Neural progenitor cell (in vitro differentiated cells): ENCODE data around the gene AEN. TPM values are rescaled to one million over a fixed set of nuclear protein-coding genes. Genes with fewer than 3 reads are reported as not detected.

Source experiments
- DNase-seq: peaks from one replicate; pipeline ENCODE4 v3.0.0-alpha.2; 2016; ENCODE audit warnings: low spot score
- H2AFZ ChIP-seq: fragments of 200-600 bp; sonication (generic); replicated peaks from 2 replicates; pipeline ENCODE4 v1.6.1; 2016; ENCODE audit warnings: antibody characterized with exemption
- H3F3A ChIP-seq: fragments of 200-600 bp; sonication (generic); 2 replicates; pipeline ENCODE4 v1.6.1; 2016; ENCODE audit warnings: antibody characterized with exemption, low read depth
- H3K27ac ChIP-seq: fragments of 200-600 bp; sonication (generic); 2 replicates; pipeline ENCODE4 v1.5.1; 2016; ENCODE audit warnings: mild to moderate bottlenecking
- H3K27me3 ChIP-seq: fragments of 200-600 bp; sonication (generic); 2 replicates; pipeline ENCODE4 v1.6.1; 2016; ENCODE audit warnings: mild to moderate bottlenecking, moderate library complexity
- H3K36me3 ChIP-seq: fragments of 200-600 bp; sonication (generic); 2 replicates; pipeline ENCODE4 v1.5.1; 2016
- H3K4me1 ChIP-seq: fragments of 200-600 bp; sonication (generic); 2 replicates; pipeline ENCODE4 v1.6.1; 2016; ENCODE audit warnings: mixed run types
- H3K4me2 ChIP-seq: fragments of 200-600 bp; sonication (generic); 2 replicates; pipeline ENCODE4 v1.6.1; 2016
- H3K4me3 ChIP-seq: fragments of 200-600 bp; sonication (generic); 2 replicates; pipeline ENCODE4 v1.5.1; 2016
- H3K79me2 ChIP-seq: fragments of 200-600 bp; sonication (generic); 2 replicates; pipeline ENCODE4 v1.6.1; 2016; ENCODE audit warnings: low read depth
- H3K9ac ChIP-seq: fragments of 200-600 bp; sonication (generic); 2 replicates; pipeline ENCODE4 v1.6.1; 2016
- H3K9me3 ChIP-seq: fragments of 200-600 bp; sonication (generic); 2 replicates; pipeline ENCODE4 v1.5.1; 2016; ENCODE audit warnings: low read depth
- H4K20me1 ChIP-seq: fragments of 200-600 bp; sonication (generic); 2 replicates; pipeline ENCODE4 v1.6.1; 2016; ENCODE audit warnings: low read depth
- H3K27ac Mint-ChIP-seq: 3 replicates; pipeline ENCODE4 v1.8.0; 2021; ENCODE audit warnings: mixed read lengths
- H3K27me3 Mint-ChIP-seq: 2 replicates; pipeline ENCODE4 v1.8.0; 2022; ENCODE audit warnings: low read depth, mild to moderate bottlenecking, inconsistent platforms, moderate library complexity, mixed read lengths; ENCODE audit not compliant: insufficient read depth
- H3K36me3 Mint-ChIP-seq: 3 replicates; pipeline ENCODE4 v1.8.0; 2021; ENCODE audit warnings: mixed read lengths
- H3K4me1 Mint-ChIP-seq: 3 replicates; pipeline ENCODE4 v1.8.0; 2021; ENCODE audit warnings: mixed read lengths
- H3K4me3 Mint-ChIP-seq: 3 replicates; pipeline ENCODE4 v1.8.0; 2021; ENCODE audit warnings: mild to moderate bottlenecking, moderate library complexity, mixed read lengths
- H3K9me3 Mint-ChIP-seq: 3 replicates; pipeline ENCODE4 v1.8.0; 2020; ENCODE audit warnings: mixed read lengths
- EZH2 ChIP-seq: fragments of 200-600 bp; sonication (generic); IDR thresholded peaks from 2 replicates; pipeline ENCODE4 v1.6.1; 2017; ENCODE audit warnings: antibody characterized with exemption, mild to moderate bottlenecking, moderate library complexity
- EZH2phosphoT487 ChIP-seq: fragments of 200-600 bp; sonication (generic); IDR thresholded peaks from 2 replicates; pipeline ENCODE4 v1.6.1; 2017; ENCODE audit warnings: antibody characterized with exemption
- total RNA-seq: library from RNA; depleted of rRNA; stranded (reverse); fragments of >200 nt; gene quantifications from 2 replicates; pipeline ENCODE4 v1.2.3, GENCODE V29; 2015; ENCODE audit warnings: low replicate concordance
- TF ChIP-seq, protein P1 (sequence below): fragments of 200-600 bp; sonication (generic); IDR thresholded peaks from 2 replicates; pipeline ENCODE4 v1.5.1; 2017; ENCODE audit warnings: antibody characterized with exemption, mild to moderate bottlenecking

The AEN gene
- total RNA-seq, 1 donor from 2014 or later, result 35.0 TPM

DNA sequence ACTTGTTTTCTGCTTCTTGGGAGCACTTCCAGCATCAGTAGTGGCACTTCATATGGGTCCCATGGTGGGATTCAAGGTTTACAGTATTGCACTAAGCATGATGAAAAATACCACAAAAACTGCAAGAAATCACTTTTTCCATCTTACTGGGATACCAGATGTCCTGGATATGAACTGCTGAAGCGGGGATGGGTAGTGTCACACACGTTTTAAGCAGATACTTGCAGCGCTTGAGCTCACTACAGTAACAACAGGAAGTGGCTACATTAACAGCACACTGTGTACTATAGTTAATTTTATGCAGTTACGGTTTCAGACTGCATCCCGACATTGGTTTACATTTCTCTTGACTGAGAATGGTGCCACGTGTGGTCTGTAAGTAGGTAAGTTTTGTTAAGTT is 14.2 kb downstream of the AEN start:
- Histone ChIP-seq H2AFZ (no peak overlapping the region), H3K27ac (no peak overlapping the region), H3K79me2 (no peaks in the 10 kb centered on the region), H3K4me2 (no peak overlapping the region), H3F3A (peaks cover 42% of the 10 kb centered on the region), H4K20me1 (peaks cover 13% of the 10 kb centered on the region), H3K4me1 (peaks cover 5% of the 10 kb centered on the region), H3K9ac (no peak overlapping the region), H3K4me3 (no peak overlapping the region), H3K9me3 (no peaks in the 10 kb centered on the region), H3K27me3 (no peaks in the 10 kb centered on the region), H3K36me3 (no peaks in the 10 kb centered on the region)
- peaks cover 11% of the 10 kb centered on the region for H3K4me1 Mint-ChIP-seq
- H3K27me3 Mint-ChIP-seq, result no peaks in the 10 kb centered on the region
- no peaks in the 10 kb centered on the region for H3K9me3 Mint-ChIP-seq
- H3K4me3 Mint-ChIP-seq, result no peak overlapping the region
- peaks cover 16% of the 10 kb centered on the region for H3K36me3 Mint-ChIP-seq
- H3K27ac Mint-ChIP-seq, result no peak overlapping the region
- TF ChIP-seq, protein P1, sequence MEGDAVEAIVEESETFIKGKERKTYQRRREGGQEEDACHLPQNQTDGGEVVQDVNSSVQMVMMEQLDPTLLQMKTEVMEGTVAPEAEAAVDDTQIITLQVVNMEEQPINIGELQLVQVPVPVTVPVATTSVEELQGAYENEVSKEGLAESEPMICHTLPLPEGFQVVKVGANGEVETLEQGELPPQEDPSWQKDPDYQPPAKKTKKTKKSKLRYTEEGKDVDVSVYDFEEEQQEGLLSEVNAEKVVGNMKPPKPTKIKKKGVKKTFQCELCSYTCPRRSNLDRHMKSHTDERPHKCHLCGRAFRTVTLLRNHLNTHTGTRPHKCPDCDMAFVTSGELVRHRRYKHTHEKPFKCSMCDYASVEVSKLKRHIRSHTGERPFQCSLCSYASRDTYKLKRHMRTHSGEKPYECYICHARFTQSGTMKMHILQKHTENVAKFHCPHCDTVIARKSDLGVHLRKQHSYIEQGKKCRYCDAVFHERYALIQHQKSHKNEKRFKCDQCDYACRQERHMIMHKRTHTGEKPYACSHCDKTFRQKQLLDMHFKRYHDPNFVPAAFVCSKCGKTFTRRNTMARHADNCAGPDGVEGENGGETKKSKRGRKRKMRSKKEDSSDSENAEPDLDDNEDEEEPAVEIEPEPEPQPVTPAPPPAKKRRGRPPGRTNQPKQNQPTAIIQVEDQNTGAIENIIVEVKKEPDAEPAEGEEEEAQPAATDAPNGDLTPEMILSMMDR, result no peak
- TF ChIP-seq EZH2phosphoT487 (no peak), EZH2 (no peak)
- no peak for DNase-seq

- H2AFZ ChIP-seq, result no peak overlapping the region
- Mint-ChIP-seq H3K4me1 (peaks cover 11% of the 10 kb centered on the region), H3K4me3 (no peak overlapping the region), H3K9me3 (no peaks in the 10 kb centered on the region), H3K27me3 (no peaks in the 10 kb centered on the region), H3K36me3 (peaks cover 11% of the 10 kb centered on the region), H3K27ac (no peak overlapping the region)
- H3K27ac ChIP-seq, result no peak overlapping the region
- H3K9ac ChIP-seq, result no peak overlapping the region
- peaks cover 8% of the 10 kb centered on the region for H4K20me1 ChIP-seq
- H3K36me3 ChIP-seq, result no peaks in the 10 kb centered on the region
- H3K4me3 ChIP-seq, result no peak overlapping the region
- H3K27me3 ChIP-seq, result no peaks in the 10 kb centered on the region
- no peaks in the 10 kb centered on the region for H3K79me2 ChIP-seq
- H3K4me1 ChIP-seq, result peaks cover 5% of the 10 kb centered on the region
- no peak for DNase-seq
- no peaks in the 10 kb centered on the region for H3K9me3 ChIP-seq
- peaks cover 44% of the 10 kb centered on the region for H3F3A ChIP-seq
- TF ChIP-seq EZH2 (no peak), EZH2phosphoT487 (no peak)
- TF ChIP-seq, protein P1, result no peak
- H3K4me2 ChIP-seq, result no peak overlapping the region
These were observed 14.9 kb downstream of the AEN start for GRCh38 chr15:88636050-88636449.

DNA sequence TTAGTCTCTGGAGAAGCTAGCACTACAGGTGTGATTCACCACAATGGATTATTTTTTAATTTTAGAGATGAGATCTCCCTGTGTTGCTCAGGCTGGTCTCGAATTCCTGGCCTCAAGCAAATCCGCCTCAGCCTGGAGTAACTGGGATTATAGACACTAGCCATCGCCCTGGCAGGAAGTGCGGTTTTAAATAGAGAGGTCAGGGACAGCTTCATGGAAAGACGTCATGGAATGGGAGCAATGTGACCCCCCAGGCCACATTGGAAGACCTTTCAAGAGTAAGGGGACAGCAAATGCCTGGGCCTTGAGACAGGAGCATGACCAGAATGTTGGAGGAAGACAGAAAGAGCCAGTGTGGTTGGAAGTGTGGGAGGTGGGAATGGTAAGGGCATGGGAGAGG is 15.5 kb downstream of the AEN start:
- no peaks in the 10 kb centered on the region for H3K9me3 ChIP-seq
- no peaks in the 10 kb centered on the region for H3K27me3 ChIP-seq
- Mint-ChIP-seq H3K4me3 (no peak overlapping the region), H3K27me3 (no peaks in the 10 kb centered on the region), H3K4me1 (peaks cover 11% of the 10 kb centered on the region), H3K36me3 (peaks cover 11% of the 10 kb centered on the region), H3K27ac (no peak overlapping the region), H3K9me3 (no peaks in the 10 kb centered on the region)
- no peak overlapping the region for H3K27ac ChIP-seq
- H3K4me2 ChIP-seq, result no peak overlapping the region
- H4K20me1 ChIP-seq, result peaks cover 2% of the 10 kb centered on the region
- peaks cover 44% of the 10 kb centered on the region for H3F3A ChIP-seq
- no peak overlapping the region for H3K4me3 ChIP-seq
- no peak for TF ChIP-seq EZH2
- TF ChIP-seq, protein P1, result no peak
- DNase-seq, result no peak
- H3K36me3 ChIP-seq, result no peaks in the 10 kb centered on the region
- no peak overlapping the region for H2AFZ ChIP-seq
- peaks cover 5% of the 10 kb centered on the region for H3K4me1 ChIP-seq
- H3K79me2 ChIP-seq, result no peaks in the 10 kb centered on the region
- no peak overlapping the region for H3K9ac ChIP-seq

DNA sequence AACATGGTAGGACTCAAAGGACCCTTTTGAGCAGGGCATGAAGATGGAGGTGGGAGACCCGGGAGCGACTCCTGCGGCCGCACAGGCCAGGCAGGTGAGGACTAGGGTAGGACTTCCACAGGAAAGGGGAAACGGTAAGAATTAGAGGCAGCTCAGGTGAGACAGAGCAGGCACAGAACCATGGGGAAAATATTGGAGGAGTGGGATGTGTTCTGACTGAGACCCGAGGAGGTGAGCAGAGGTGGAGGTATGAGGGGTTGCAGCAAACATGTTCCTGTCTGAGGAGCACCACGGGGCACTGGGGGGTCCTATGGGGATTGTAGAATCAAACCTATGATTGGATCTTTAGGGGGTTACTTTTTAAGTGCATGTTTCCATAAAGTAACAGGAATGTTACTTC is 16.3 kb downstream of the AEN start:
- peaks cover 11% of the 10 kb centered on the region for H3K4me1 Mint-ChIP-seq
- H3K36me3 Mint-ChIP-seq, result peaks cover 8% of the 10 kb centered on the region
- H3K9me3 Mint-ChIP-seq, result no peaks in the 10 kb centered on the region
- Histone ChIP-seq H3K9ac (no peak overlapping the region), H4K20me1 (no peaks in the 10 kb centered on the region), H3K9me3 (no peaks in the 10 kb centered on the region), H3K4me2 (no peak overlapping the region), H3F3A (peaks cover 44% of the 10 kb centered on the region), H3K79me2 (no peaks in the 10 kb centered on the region), H3K36me3 (no peaks in the 10 kb centered on the region), H2AFZ (no peak overlapping the region), H3K27me3 (no peaks in the 10 kb centered on the region), H3K27ac (no peak overlapping the region), H3K4me3 (no peak overlapping the region), H3K4me1 (peaks cover 5% of the 10 kb centered on the region)
- H3K27ac Mint-ChIP-seq, result no peak overlapping the region
- no peak for TF ChIP-seq EZH2
- TF ChIP-seq, protein P1, result no peak
- TF ChIP-seq EZH2phosphoT487, result no peak
- H3K4me3 Mint-ChIP-seq, result no peak overlapping the region
- no peak for DNase-seq
- no peaks in the 10 kb centered on the region for H3K27me3 Mint-ChIP-seq
